ENCODE results near the gene E2F1. TPM values are rescaled to one million over a fixed set of nuclear protein-coding genes. Genes with fewer than 3 reads are reported as not detected.

E2F1 gene
- total and polyA plus RNA-seq, 2 experiments from 2014 or later = 12.1 to 42.6 TPM

- TF ChIP-seq, protein P1, sequence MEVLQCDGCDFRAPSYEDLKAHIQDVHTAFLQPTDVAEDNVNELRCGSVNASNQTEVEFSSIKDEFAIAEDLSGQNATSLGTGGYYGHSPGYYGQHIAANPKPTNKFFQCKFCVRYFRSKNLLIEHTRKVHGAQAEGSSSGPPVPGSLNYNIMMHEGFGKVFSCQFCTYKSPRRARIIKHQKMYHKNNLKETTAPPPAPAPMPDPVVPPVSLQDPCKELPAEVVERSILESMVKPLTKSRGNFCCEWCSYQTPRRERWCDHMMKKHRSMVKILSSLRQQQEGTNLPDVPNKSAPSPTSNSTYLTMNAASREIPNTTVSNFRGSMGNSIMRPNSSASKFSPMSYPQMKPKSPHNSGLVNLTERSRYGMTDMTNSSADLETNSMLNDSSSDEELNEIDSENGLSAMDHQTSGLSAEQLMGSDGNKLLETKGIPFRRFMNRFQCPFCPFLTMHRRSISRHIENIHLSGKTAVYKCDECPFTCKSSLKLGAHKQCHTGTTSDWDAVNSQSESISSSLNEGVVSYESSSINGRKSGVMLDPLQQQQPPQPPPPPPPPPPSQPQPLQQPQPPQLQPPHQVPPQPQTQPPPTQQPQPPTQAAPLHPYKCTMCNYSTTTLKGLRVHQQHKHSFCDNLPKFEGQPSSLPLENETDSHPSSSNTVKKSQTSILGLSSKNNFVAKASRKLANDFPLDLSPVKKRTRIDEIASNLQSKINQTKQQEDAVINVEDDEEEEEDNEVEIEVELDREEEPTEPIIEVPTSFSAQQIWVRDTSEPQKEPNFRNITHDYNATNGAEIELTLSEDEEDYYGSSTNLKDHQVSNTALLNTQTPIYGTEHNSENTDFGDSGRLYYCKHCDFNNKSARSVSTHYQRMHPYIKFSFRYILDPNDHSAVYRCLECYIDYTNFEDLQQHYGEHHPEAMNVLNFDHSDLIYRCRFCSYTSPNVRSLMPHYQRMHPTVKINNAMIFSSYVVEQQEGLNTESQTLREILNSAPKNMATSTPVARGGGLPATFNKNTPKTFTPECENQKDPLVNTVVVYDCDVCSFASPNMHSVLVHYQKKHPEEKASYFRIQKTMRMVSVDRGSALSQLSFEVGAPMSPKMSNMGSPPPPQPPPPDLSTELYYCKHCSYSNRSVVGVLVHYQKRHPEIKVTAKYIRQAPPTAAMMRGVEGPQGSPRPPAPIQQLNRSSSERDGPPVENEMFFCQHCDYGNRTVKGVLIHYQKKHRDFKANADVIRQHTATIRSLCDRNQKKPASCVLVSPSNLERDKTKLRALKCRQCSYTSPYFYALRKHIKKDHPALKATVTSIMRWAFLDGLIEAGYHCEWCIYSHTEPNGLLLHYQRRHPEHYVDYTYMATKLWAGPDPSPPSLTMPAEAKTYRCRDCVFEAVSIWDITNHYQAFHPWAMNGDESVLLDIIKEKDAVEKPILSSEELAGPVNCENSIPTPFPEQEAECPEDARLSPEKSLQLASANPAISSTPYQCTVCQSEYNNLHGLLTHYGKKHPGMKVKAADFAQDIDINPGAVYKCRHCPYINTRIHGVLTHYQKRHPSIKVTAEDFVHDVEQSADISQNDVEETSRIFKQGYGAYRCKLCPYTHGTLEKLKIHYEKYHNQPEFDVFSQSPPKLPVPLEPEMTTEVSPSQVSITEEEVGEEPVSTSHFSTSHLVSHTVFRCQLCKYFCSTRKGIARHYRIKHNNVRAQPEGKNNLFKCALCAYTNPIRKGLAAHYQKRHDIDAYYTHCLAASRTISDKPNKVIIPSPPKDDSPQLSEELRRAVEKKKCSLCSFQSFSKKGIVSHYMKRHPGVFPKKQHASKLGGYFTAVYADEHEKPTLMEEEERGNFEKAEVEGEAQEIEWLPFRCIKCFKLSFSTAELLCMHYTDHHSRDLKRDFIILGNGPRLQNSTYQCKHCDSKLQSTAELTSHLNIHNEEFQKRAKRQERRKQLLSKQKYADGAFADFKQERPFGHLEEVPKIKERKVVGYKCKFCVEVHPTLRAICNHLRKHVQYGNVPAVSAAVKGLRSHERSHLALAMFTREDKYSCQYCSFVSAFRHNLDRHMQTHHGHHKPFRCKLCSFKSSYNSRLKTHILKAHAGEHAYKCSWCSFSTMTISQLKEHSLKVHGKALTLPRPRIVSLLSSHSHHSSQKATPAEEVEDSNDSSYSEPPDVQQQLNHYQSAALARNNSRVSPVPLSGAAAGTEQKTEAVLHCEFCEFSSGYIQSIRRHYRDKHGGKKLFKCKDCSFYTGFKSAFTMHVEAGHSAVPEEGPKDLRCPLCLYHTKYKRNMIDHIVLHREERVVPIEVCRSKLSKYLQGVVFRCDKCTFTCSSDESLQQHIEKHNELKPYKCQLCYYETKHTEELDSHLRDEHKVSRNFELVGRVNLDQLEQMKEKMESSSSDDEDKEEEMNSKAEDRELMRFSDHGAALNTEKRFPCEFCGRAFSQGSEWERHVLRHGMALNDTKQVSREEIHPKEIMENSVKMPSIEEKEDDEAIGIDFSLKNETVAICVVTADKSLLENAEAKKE (CRISPR knock-in tag; IDR thresholded peaks at IDR 0.05) = no peak
Observed at GRCh38 chr20:33721391-33722140, 35.4 kb upstream of the E2F1 start (continued).

GRCh38 chr20:33719989-33720709 lies 34.0 kb upstream of the E2F1 start, which contains the start of gene PXMP4:
PXMP4 (minus strand) TSS chr20:33720310; CDS start chr20:33720207, 103 bp downstream.
- H3K36me3 Mint-ChIP-seq (ENCODE audit: low read depth) = no peaks in the 10 kb centered on the region
- no peaks in the 10 kb centered on the region for H3K27me3 ChIP-seq (ENCODE audit: insufficient read depth)
- ATAC-seq = peak; percentile 98
- H3K9me3 Mint-ChIP-seq = peaks cover 6% of the 10 kb centered on the region; the same call in 2 of the 3 replicates
- peaks cover 17% of the 10 kb centered on the region for H3K27me3 Mint-ChIP-seq (ENCODE audit: insufficient read depth, low read depth, poor library complexity)
- H3K27ac Mint-ChIP-seq = no peak within 1 kb of the TSS
- no peaks in the 10 kb centered on the region; the same call in 2 of the 3 replicates for H3K4me1 Mint-ChIP-seq
- no peaks in the 10 kb centered on the region for H3K79me2 ChIP-seq (replicated peaks; ENCODE audit: insufficient read depth)
- H3K4me1 ChIP-seq (ENCODE audit: insufficient read depth) = no peaks in the 10 kb centered on the region
- H3F3A ChIP-seq (replicated peaks; ENCODE audit: low read depth) = no peaks in the 10 kb centered on the region
- peak within 1 kb of the TSS; percentile 60 for H3K4me2 ChIP-seq
- H3K9me2 ChIP-seq (ENCODE audit: insufficient read depth) = no peaks in the 10 kb centered on the region
- peak within 1 kb of the TSS; percentile 40 for H2AFZ ChIP-seq
- no peak within 1 kb of the TSS for H3K27ac ChIP-seq (ENCODE audit: low read depth)
- DNase-seq (ENCODE audit: low spot score) = peak; percentile 92
- no peaks in the 10 kb centered on the region for H4K20me1 ChIP-seq (replicated peaks; ENCODE audit: insufficient read depth)
- peak within 1 kb of the TSS; percentile 75 for H3K4me3 Mint-ChIP-seq
- peak within 1 kb of the TSS; percentile 54 for H3K4me3 ChIP-seq
- H3K36me3 ChIP-seq (ENCODE audit: insufficient read depth) = no peaks in the 10 kb centered on the region
- TF ChIP-seq EZH2 (IDR thresholded peaks at IDR 0.05; ENCODE audit: low read depth, unreplicated experiment) = no peak
- no peak for TF ChIP-seq JUNB (IDR thresholded peaks at IDR 0.05; ENCODE audit: unreplicated experiment)
- TF ChIP-seq STAT1 (IDR thresholded peaks at IDR 0.05; ENCODE audit: unreplicated experiment) = no peak
- TF ChIP-seq, protein P2, sequence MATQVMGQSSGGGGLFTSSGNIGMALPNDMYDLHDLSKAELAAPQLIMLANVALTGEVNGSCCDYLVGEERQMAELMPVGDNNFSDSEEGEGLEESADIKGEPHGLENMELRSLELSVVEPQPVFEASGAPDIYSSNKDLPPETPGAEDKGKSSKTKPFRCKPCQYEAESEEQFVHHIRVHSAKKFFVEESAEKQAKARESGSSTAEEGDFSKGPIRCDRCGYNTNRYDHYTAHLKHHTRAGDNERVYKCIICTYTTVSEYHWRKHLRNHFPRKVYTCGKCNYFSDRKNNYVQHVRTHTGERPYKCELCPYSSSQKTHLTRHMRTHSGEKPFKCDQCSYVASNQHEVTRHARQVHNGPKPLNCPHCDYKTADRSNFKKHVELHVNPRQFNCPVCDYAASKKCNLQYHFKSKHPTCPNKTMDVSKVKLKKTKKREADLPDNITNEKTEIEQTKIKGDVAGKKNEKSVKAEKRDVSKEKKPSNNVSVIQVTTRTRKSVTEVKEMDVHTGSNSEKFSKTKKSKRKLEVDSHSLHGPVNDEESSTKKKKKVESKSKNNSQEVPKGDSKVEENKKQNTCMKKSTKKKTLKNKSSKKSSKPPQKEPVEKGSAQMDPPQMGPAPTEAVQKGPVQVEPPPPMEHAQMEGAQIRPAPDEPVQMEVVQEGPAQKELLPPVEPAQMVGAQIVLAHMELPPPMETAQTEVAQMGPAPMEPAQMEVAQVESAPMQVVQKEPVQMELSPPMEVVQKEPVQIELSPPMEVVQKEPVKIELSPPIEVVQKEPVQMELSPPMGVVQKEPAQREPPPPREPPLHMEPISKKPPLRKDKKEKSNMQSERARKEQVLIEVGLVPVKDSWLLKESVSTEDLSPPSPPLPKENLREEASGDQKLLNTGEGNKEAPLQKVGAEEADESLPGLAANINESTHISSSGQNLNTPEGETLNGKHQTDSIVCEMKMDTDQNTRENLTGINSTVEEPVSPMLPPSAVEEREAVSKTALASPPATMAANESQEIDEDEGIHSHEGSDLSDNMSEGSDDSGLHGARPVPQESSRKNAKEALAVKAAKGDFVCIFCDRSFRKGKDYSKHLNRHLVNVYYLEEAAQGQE (IDR thresholded peaks at IDR 0.05; ENCODE audit: unreplicated experiment) = no peak
- TF ChIP-seq CREB1 (CRISPR knock-in tag; IDR thresholded peaks at IDR 0.05; ENCODE audit: low read depth) = peak; percentile 74
- TF ChIP-seq CTCF (conservative IDR thresholded peaks at IDR 0.05; ENCODE audit: low read depth in 2 of 2) = no peak
- no peak for TF ChIP-seq ZNF331 (CRISPR knock-in tag; IDR thresholded peaks at IDR 0.05; ENCODE audit: low read depth)
- no peak for TF ChIP-seq EZH2phosphoT487 (IDR thresholded peaks at IDR 0.05; ENCODE audit: unreplicated experiment)
- peak; percentile 23; the same call in 1 of the 2 replicates for TF ChIP-seq POLR2AphosphoS5 (IDR thresholded peaks at IDR 0.05; ENCODE audit: low read depth)
